IMR-90 (cell line): Measurements from ENCODE around the gene LRRC57. TPM values are rescaled to one million over a fixed set of nuclear protein-coding genes. Genes with fewer than 3 reads are reported as not detected.

Experiments
- ATAC-seq: fragments of 200-7000 bp; cut with Tn5 transposase; 2 replicates; pipeline ENCODE4 v1.9.1; 2020; ENCODE audit warnings: low read depth, mild to moderate bottlenecking, moderate library complexity
- BruUV-seq: library from RNA; stranded (reverse); fragments of 400-500 nt; replicated peaks from 2 replicates; lab custom pipeline; 2021; lab: Mats Ljungman, UMichigan
- CTCF ChIA-PET: fragments of 300-600 bp; formaldehyde crosslinking; extraction: SDS; loops from one replicate; lab custom pipeline; 2021; ENCODE audit warnings: antibody characterized with exemption; lab: Yijun Ruan, JAX
- POLR2A ChIA-PET: fragments of 300-600 bp; sonication (Branson Sonifier 250); formaldehyde crosslinking; loops from one replicate; lab custom pipeline; 2022; ENCODE audit warnings: antibody characterized with exemption; ENCODE audit not compliant: unreplicated experiment; lab: Charles Lee
- DNase-seq: peaks from one replicate; pipeline ENCODE4 v3.0.0; 2013
- H2AFZ ChIP-seq: replicated peaks from 2 replicates; pipeline ENCODE3; 2013; ENCODE audit warnings: low read length, mild to moderate bottlenecking; ENCODE audit not compliant: poor library complexity
- H2AK5ac ChIP-seq: 2 replicates; pipeline ENCODE4 v1.6.1; 2013; ENCODE audit warnings: low read depth, low read length, inconsistent platforms
- H2AK9ac ChIP-seq: replicated peaks from 2 replicates; pipeline ENCODE3; 2013; ENCODE audit warnings: mild to moderate bottlenecking, low read depth, low read length, moderate library complexity; ENCODE audit not compliant: poor library complexity
- H2BK120ac ChIP-seq: 2 replicates; pipeline ENCODE4 v1.6.1; 2013; ENCODE audit warnings: low read depth, low read length, inconsistent platforms
- H2BK15ac ChIP-seq: 3 replicates; pipeline ENCODE4 v1.6.1; 2013; ENCODE audit warnings: low read depth, low read length, inconsistent platforms
- H2BK20ac ChIP-seq: 2 replicates; pipeline ENCODE4 v1.6.1; 2013; ENCODE audit warnings: low read depth, mild to moderate bottlenecking, inconsistent platforms, low read length, moderate library complexity
- H2BK5ac ChIP-seq: 2 replicates; pipeline ENCODE4 v1.6.1; 2013; ENCODE audit warnings: mild to moderate bottlenecking, low read depth, low read length, inconsistent platforms; ENCODE audit not compliant: poor library complexity, severe bottlenecking
- H3K14ac ChIP-seq: replicated peaks from 2 replicates; pipeline ENCODE4 v1.6.1; 2013; ENCODE audit warnings: low read depth, low read length, inconsistent platforms
- H3K18ac ChIP-seq: 2 replicates; pipeline ENCODE4 v1.6.1; 2013; ENCODE audit warnings: low read depth, low read length, control low read depth
- H3K23ac ChIP-seq: 2 replicates; pipeline ENCODE4 v1.6.1; 2013; ENCODE audit warnings: low read depth, low read length, inconsistent platforms
- H3K27ac ChIP-seq: 2 replicates; pipeline ENCODE4 v1.5.1; 2013; ENCODE audit warnings: mild to moderate bottlenecking, control low read depth, low read length; ENCODE audit not compliant: insufficient read depth
- H3K27me3 ChIP-seq: 2 replicates; pipeline ENCODE4 v1.6.1; 2013; ENCODE audit warnings: low read length; ENCODE audit not compliant: control insufficient read depth, insufficient read depth
- H3K36me3 ChIP-seq: 2 replicates; pipeline ENCODE4 v1.6.1; 2013; ENCODE audit warnings: low read length, mixed read lengths; ENCODE audit not compliant: control insufficient read depth, insufficient read depth
- H3K4ac ChIP-seq: 2 replicates; pipeline ENCODE4 v1.6.1; 2013; ENCODE audit warnings: low read depth, low read length, inconsistent platforms
- H3K4me1 ChIP-seq: 2 replicates; pipeline ENCODE4 v1.6.1; 2013; ENCODE audit warnings: low read length, mixed read lengths; ENCODE audit not compliant: control insufficient read depth, insufficient read depth
- H3K4me2 ChIP-seq: 2 replicates; pipeline ENCODE4 v1.6.1; 2013; ENCODE audit warnings: low read depth, mild to moderate bottlenecking, control low read depth, low read length, moderate library complexity
- H3K4me3 ChIP-seq: 2 replicates; pipeline ENCODE4 v1.5.1; 2013; ENCODE audit warnings: low read depth, mild to moderate bottlenecking, control low read depth, low read length, moderate library complexity; ENCODE audit not compliant: insufficient read depth
- H3K56ac ChIP-seq: 2 replicates; pipeline ENCODE4 v1.6.1; 2013; ENCODE audit warnings: low read length, inconsistent platforms; ENCODE audit not compliant: insufficient read depth; ENCODE audit errors: extremely low read depth
- H3K79me1 ChIP-seq, 2 experiments: 2 replicates each; pipeline ENCODE4 v1.6.1; 2013; ENCODE audit warnings: low read length in 2 of 2, inconsistent platforms in 1 of 2, low read depth in 1 of 2
- H3K9ac ChIP-seq: 2 replicates; pipeline ENCODE4 v1.6.1; 2013; ENCODE audit warnings: low read depth, low read length, control low read depth
- H3K9me1 ChIP-seq: 2 replicates; pipeline ENCODE4 v1.6.1; 2013; ENCODE audit warnings: low read length, inconsistent platforms; ENCODE audit not compliant: insufficient read depth
- H3K9me3 ChIP-seq: 2 replicates; pipeline ENCODE4 v1.6.1; 2013; ENCODE audit warnings: low read length; ENCODE audit not compliant: control insufficient read depth, insufficient read depth
- H4K20me1 ChIP-seq: 2 replicates; pipeline ENCODE4 v1.6.1; 2013; ENCODE audit warnings: low read length, inconsistent platforms; ENCODE audit not compliant: insufficient read depth
- H4K5ac ChIP-seq: 2 replicates; pipeline ENCODE4 v1.6.1; 2013; ENCODE audit warnings: mild to moderate bottlenecking, low read depth, low read length, control low read depth
- H4K8ac ChIP-seq, 2 experiments: 2 replicates each; pipeline ENCODE4 v1.6.1; 2013; ENCODE audit warnings: low read depth in 2 of 2, low read length in 2 of 2, control low read depth in 1 of 2, inconsistent platforms in 1 of 2
- H4K91ac ChIP-seq: 2 replicates; pipeline ENCODE4 v1.6.1; 2013; ENCODE audit warnings: low read depth, low read length, inconsistent platforms; ENCODE audit not compliant: insufficient read depth
- BHLHE40 ChIP-seq: fragments of 150-350 bp; IDR thresholded peaks from 2 replicates; pipeline ENCODE4 v1.6.1; 2016; ENCODE audit warnings: mild to moderate bottlenecking, low read depth, low read length
- CEBPB ChIP-seq: IDR thresholded peaks from 2 replicates; pipeline ENCODE4 v1.6.1; 2012; ENCODE audit warnings: low read depth, low read length, improper control_type of control experiment
- CHD1 ChIP-seq: IDR thresholded peaks from 2 replicates; pipeline ENCODE4 v1.6.1; 2012; ENCODE audit warnings: low read depth, low read length, improper control_type of control experiment
- CTCF ChIP-seq: conservative IDR thresholded peaks from 2 replicates; pipeline ENCODE4 v1.5.1; 2012; ENCODE audit warnings: mild to moderate bottlenecking, low read depth, low read length, improper control_type of control experiment
- ELK1 ChIP-seq: fragments of 150-350 bp; IDR thresholded peaks from 2 replicates; pipeline ENCODE4 v1.6.1; 2016; ENCODE audit warnings: low read depth, mild to moderate bottlenecking, low read length, moderate library complexity, borderline replicate concordance
- MAFK ChIP-seq: IDR thresholded peaks from 2 replicates; pipeline ENCODE4 v1.6.1; 2012; ENCODE audit warnings: low read depth, low read length, improper control_type of control experiment
- MAZ ChIP-seq: IDR thresholded peaks from 2 replicates; pipeline ENCODE4 v1.6.1; 2012; ENCODE audit warnings: low read depth, mild to moderate bottlenecking, low read length, improper control_type of control experiment, moderate library complexity, borderline replicate concordance
- RCOR1 ChIP-seq: IDR thresholded peaks from 2 replicates; pipeline ENCODE4 v1.6.1; 2012; ENCODE audit warnings: mild to moderate bottlenecking, low read length, improper control_type of control experiment; ENCODE audit not compliant: insufficient replicate concordance
- RFX5 ChIP-seq: IDR thresholded peaks from 2 replicates; pipeline ENCODE4 v1.8.0; 2012; ENCODE audit warnings: low read depth, mild to moderate bottlenecking, low read length, moderate library complexity
- USF2 ChIP-seq: fragments of 150-350 bp; IDR thresholded peaks from 2 replicates; pipeline ENCODE4 v1.6.1; 2017; ENCODE audit warnings: mild to moderate bottlenecking, antibody characterized with exemption, low read length, low read depth
- WGBS, 2 experiments: methylation state at CpG; one replicate each; pipeline versions ENCODE4 v1.1.5 to v1.1.7; 2013; ENCODE audit warnings: missing lambda C conversion rate in 2 of 2; ENCODE audit not compliant: insufficient read length in 1 of 2; ENCODE audit errors: extremely low coverage in 2 of 2; 5-methylcytosine and 5-hydroxymethylcytosine counted together
- dilution Hi-C: fragments of 300-500 bp; cut with HindIII; formaldehyde crosslinking; loops from one replicate; pipeline ENCODE4 v1.14.3; 2018; ENCODE audit warnings: low sequenced_read_pairs; ENCODE audit not compliant: unreplicated experiment
- in situ Hi-C: fragments of 300-500 bp; cut with MboI; formaldehyde crosslinking; loops from 3 replicates; pipeline ENCODE4 v1.14.3; 2019; ENCODE audit warnings: low sequenced_read_pairs, inconsistent platforms, mixed read lengths
- intact Hi-C: fragments of 100-400 bp; cut with micrococcal nuclease; formaldehyde crosslinking; loops from 2 replicates; pipeline ENCODE4 v1.10.0; 2022
- polyA plus RNA-seq, 3 experiments: library from polyadenylated mRNA; depleted of rRNA; stranded (reverse); fragments of >200 nt; gene quantifications; 2 replicates each; pipeline ENCODE4 v1.2.3, GENCODE V29; 2012; ENCODE audit warnings: low replicate concordance in 1 of 3
- total RNA-seq: library from RNA; depleted of rRNA; stranded (reverse); fragments of >200 nt; gene quantifications from 2 replicates; pipeline ENCODE4 v1.2.3, GENCODE V29; 2012

The LRRC57 gene
- total and polyA plus RNA-seq, 2 of the 4 experiments (the other 2 are of a cell fraction): 9.5 to 11.3 TPM

GRCh38 chr15:42549741-42550392, 1.3 kb upstream of the LRRC57 start (continued):
- no peak for TF ChIP-seq CHD1
- TF ChIP-seq BHLHE40: no peak

GRCh38 chr15:42549032-42549491, 469 bp upstream of the LRRC57 start:
- H2AK9ac ChIP-seq: peak overlapping the region; percentile 97
- WGBS, 2 experiments: no CpG with 5 or more reads among the region's 15 CpGs
- peak overlapping the region; percentile 41 for H2AK5ac ChIP-seq
- POLR2A ChIA-PET: no interaction called here
- dilution Hi-C loops: no loop called here
- peaks cover 8% of the 10 kb centered on the region for H3K36me3 ChIP-seq
- H3K18ac ChIP-seq: peak overlapping the region; percentile 18; the same call in 1 of the 2 replicates
- no peaks in the 10 kb centered on the region for H3K27me3 ChIP-seq
- H3K9me1 ChIP-seq: 0 out of 2 replicates have a peak, but pooled peaks cover 3% of the 10 kb centered on the region
- peak overlapping the region; percentile 86 to 93 for H4K8ac ChIP-seq
- H3K4ac ChIP-seq: peak overlapping the region; percentile 37
- H3K27ac ChIP-seq: peak overlapping the region; percentile 84
- peak overlapping the region; percentile 99 for H3K4me2 ChIP-seq
- H2BK20ac ChIP-seq: no peak overlapping the region
- H3K79me1 ChIP-seq: peaks cover 21 to 62% of the 10 kb centered on the region in 2 experiments
- peak overlapping the region; percentile 87 for H3K56ac ChIP-seq
- CTCF ChIA-PET: interaction anchor here (0.6 to 1.1 kb wide), 2 partner anchors 24 to 42 kb away, joined by 3 to 4 read pairs; no protein-coding TSS in a partner anchor
- peaks cover 6% of the 10 kb centered on the region for H3K4me1 ChIP-seq
- H3K9ac ChIP-seq: peak overlapping the region; percentile 89
- 0 out of 2 replicates have a peak, but pooled peaks cover 4% of the 10 kb centered on the region for H4K20me1 ChIP-seq
- H3K23ac ChIP-seq: peak overlapping the region; percentile 20
- DNase-seq (peak; percentile 12), ATAC-seq (peak; percentile 33)
- H3K14ac ChIP-seq: peak overlapping the region; percentile 77; the same call in 1 of the 2 replicates
- in situ Hi-C loops: no loop called here
- H3K4me3 ChIP-seq: peak overlapping the region; percentile 85
- peak overlapping the region; percentile 96 for H2AFZ ChIP-seq
- H4K5ac ChIP-seq: peak overlapping the region; percentile 67
- peak overlapping the region; percentile 82; the same call in 1 of the 2 replicates for H4K91ac ChIP-seq
- H2BK15ac ChIP-seq: peak overlapping the region; percentile 12; the same call in 1 of the 3 replicates
- intact Hi-C loops: no loop called here
- H2BK5ac ChIP-seq: peak overlapping the region; percentile 65
- BruUV-seq: no TSS peak
- H2BK120ac ChIP-seq: peak overlapping the region; percentile 5; the same call in 1 of the 2 replicates
- H3K9me3 ChIP-seq: no peaks in the 10 kb centered on the region
- TF ChIP-seq ELK1 (no peak), CTCF (no peak), CHD1 (no peak), MAZ (no peak), RFX5 (no peak), RCOR1 (no peak), USF2 (no peak), MAFK (no peak), BHLHE40 (no peak), CEBPB (no peak)
